GM06990 (cell line): ENCODE data around the gene TNRC6C.

ENCODE experiments used
- DNase-seq: peaks from one replicate; pipeline ENCODE4 v3.0.0-alpha.2; 2011; ENCODE audit not compliant: insufficient read length; ENCODE audit errors: extremely low read depth
- H3K27me3 ChIP-seq: replicated peaks from 2 replicates; pipeline ENCODE4 v1.6.0; 2011; ENCODE audit warnings: low read length; ENCODE audit not compliant: control insufficient read depth, insufficient read depth
- H3K36me3 ChIP-seq: 2 replicates; pipeline ENCODE4 v1.5.1; 2011; ENCODE audit warnings: low read length; ENCODE audit not compliant: control insufficient read depth, insufficient read depth
- H3K4me3 ChIP-seq: replicated peaks from 2 replicates; pipeline ENCODE4 v1.5.1; 2011; ENCODE audit warnings: low read depth, mild to moderate bottlenecking, control low read depth, low read length
- CTCF ChIP-seq: IDR thresholded peaks from 2 replicates; pipeline ENCODE4 v1.5.1; 2011; ENCODE audit warnings: low read length, control low read depth, mild to moderate bottlenecking, inconsistent platforms; ENCODE audit not compliant: insufficient read depth, poor library complexity, severe bottlenecking

TNRC6C gene

GRCh38 chr17:78023042-78023441 lies 64.5 kb downstream of the TNRC6C start:
- no peak for DNase-seq
- Histone ChIP-seq H3K27me3 (no peaks in the 10 kb centered on the region), H3K36me3 (no peaks in the 10 kb centered on the region), H3K4me3 (no peak overlapping the region)
- TF ChIP-seq CTCF, result no peak

- no peak for TF ChIP-seq CTCF
- Histone ChIP-seq H3K27me3 (no peaks in the 10 kb centered on the region), H3K36me3 (no peaks in the 10 kb centered on the region), H3K4me3 (no peak overlapping the region)
- DNase-seq, result no peak
Observed at GRCh38 chr17:78026381-78026780, 67.9 kb downstream of the TNRC6C start.

- no peak for DNase-seq
- Histone ChIP-seq H3K36me3 (no peaks in the 10 kb centered on the region), H3K27me3 (no peaks in the 10 kb centered on the region), H3K4me3 (no peak overlapping the region)
- TF ChIP-seq CTCF, result no peak
Observed at GRCh38 chr17:78027121-78027520, 68.6 kb downstream of the TNRC6C start.

GRCh38 chr17:78029697-78030096 lies 71.2 kb downstream of the TNRC6C start:
- TF ChIP-seq CTCF, result no peak
- Histone ChIP-seq H3K4me3 (no peak overlapping the region), H3K36me3 (no peaks in the 10 kb centered on the region), H3K27me3 (no peaks in the 10 kb centered on the region)
- no peak for DNase-seq

- Histone ChIP-seq H3K27me3 (no peaks in the 10 kb centered on the region), H3K4me3 (no peak overlapping the region), H3K36me3 (no peaks in the 10 kb centered on the region)
- TF ChIP-seq CTCF, result no peak
- DNase-seq, result no peak
Observed at GRCh38 chr17:78031435-78031834, 72.9 kb downstream of the TNRC6C start.

- no peak for DNase-seq
- Histone ChIP-seq H3K4me3 (no peak overlapping the region), H3K36me3 (no peaks in the 10 kb centered on the region; the same call in 1 of the 2 replicates), H3K27me3 (no peaks in the 10 kb centered on the region)
- TF ChIP-seq CTCF, result no peak
Observed at GRCh38 chr17:78032166-78032565, 73.7 kb downstream of the TNRC6C start.
